Measurements from ENCODE around the gene SLC39A13. TPM values are rescaled to one million over a fixed set of nuclear protein-coding genes. Genes with fewer than 3 reads are reported as not detected.

Gene SLC39A13
- total RNA-seq, 3 donors from 2014 or later: 18.7 to 20.8 (median 19.5) TPM

DNA sequence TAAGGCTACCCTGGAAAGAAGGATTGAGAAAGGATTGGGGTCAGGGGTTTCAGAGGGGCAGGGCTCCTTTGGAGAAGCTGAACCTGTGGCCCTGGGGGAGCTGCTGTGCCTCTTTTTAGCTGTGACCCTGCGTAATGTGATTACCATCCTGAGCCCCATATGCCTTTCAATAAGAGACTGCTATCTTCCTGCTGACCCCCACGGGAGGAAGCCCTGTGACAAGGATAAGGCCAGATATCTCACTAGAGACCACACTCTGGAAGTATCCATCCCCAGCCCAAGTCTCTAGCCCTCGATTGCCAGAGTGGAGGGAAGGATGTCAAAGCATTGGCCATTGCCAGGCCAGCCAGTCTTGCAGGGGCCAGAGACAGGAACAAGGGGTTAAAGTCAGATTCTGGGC, 4.8 kb upstream of the SLC39A13 start:
- H3K4me1 Mint-ChIP-seq (ENCODE audit: low read depth): peaks cover 27% of the 10 kb centered on the region
- H3K4me3 Mint-ChIP-seq: no peak overlapping the region
- H3K36me3 Mint-ChIP-seq (ENCODE audit: insufficient read depth): no peaks in the 10 kb centered on the region
- no peak for ATAC-seq
- H3K27me3 Mint-ChIP-seq (ENCODE audit: low read depth): no peaks in the 10 kb centered on the region
- no peak for DNase-seq
- no peaks in the 10 kb centered on the region for H3K9me3 Mint-ChIP-seq

DNA sequence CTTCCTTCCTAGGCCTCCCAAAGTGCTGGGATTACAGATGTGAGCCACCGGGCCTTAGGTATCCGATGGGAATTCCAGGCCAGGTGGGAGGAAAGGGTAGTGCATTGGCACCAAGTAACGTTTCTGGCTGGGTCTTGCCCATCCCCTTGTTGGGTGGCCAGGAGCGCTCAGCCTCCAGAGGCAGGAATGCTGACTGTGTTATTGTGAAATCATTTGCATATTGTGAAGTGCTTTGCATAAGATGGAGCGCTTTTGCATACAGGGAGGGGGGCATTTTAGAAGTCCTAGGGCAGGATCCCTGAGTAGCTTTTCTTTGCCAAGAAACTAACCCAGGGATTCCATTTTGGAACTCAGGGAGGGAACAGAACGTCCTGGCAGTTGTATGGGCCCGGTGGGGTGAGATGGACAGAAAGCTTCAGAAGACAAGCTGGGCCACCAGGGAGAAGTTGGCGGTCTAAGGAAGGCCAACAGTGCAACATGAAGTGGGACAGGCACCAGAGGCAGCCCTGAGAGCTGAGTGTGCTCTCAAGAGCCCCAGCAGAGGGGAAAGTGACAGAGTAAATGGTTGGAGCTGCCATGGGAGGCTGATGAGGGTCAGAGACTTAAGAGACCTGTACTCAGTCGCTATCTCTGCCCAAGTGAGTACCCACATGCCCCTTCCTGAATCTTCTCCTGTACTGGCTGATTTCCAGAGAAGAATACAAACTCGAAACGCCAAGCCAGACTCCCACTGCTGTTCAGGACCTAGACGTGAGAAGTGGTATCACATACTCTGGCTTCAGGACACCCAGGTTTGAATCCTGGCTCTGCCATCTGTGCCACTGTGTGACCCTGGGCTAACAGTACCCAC, 1.3 kb upstream of the SLC39A13 start:
- H3K27me3 Mint-ChIP-seq (ENCODE audit: low read depth): no peaks in the 10 kb centered on the region
- ATAC-seq (no peak), DNase-seq (no peak)
- peak overlapping the region; percentile 88 for H3K4me3 Mint-ChIP-seq
- H3K9me3 Mint-ChIP-seq: no peaks in the 10 kb centered on the region
- no peaks in the 10 kb centered on the region for H3K36me3 Mint-ChIP-seq (ENCODE audit: insufficient read depth)
- peaks cover 19% of the 10 kb centered on the region for H3K4me1 Mint-ChIP-seq (ENCODE audit: low read depth)

DNA sequence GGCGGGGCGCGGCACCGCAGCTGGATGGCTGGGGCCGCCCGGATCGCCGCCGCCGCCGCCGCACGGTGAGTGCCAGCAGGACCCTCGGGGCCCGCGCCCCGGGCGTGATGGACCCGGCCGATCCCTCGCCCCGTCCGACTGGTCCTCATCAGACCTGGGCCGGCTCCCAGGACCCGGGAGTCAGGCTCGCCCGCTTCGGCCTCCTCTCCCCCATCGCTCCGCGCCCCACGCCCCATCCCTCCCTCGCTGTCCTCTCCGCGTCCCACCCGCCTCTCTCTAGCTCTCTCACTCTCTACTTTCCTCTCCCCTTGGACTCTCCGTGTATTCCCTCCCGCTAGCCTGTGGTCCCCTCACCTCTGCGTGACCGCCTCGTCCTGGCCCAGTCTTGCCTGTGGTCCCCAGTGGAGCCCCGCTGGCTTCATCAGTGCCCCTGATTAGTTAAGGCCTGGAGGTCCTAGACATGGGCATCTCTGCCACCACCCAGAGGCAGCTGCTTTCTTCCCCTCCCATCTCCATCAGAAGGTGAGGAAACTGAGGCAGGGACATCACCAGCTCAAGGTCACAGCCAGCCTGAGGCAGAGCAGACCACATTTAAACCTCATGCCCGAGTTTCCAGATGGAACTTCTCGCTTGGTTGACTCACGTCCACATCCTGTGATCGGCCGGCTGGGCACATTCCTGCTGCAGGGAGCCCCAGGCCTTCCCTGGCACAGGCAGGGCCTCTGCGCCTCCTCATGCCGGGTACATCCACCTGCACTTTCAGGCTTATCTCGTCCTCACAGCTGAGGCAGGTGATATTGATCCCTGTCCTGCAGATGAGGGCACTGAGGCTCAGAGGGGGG, 429 bp downstream of the SLC39A13 start:
- Mint-ChIP-seq H3K27me3 (ENCODE audit: low read depth) (no peaks in the 10 kb centered on the region), H3K4me3 (peak overlapping the region; percentile 91), H3K4me1 (ENCODE audit: low read depth) (peaks cover 19% of the 10 kb centered on the region), H3K36me3 (ENCODE audit: insufficient read depth) (peaks cover 2% of the 10 kb centered on the region), H3K9me3 (no peaks in the 10 kb centered on the region)
- DNase-seq: no peak
- no peak for ATAC-seq

DNA sequence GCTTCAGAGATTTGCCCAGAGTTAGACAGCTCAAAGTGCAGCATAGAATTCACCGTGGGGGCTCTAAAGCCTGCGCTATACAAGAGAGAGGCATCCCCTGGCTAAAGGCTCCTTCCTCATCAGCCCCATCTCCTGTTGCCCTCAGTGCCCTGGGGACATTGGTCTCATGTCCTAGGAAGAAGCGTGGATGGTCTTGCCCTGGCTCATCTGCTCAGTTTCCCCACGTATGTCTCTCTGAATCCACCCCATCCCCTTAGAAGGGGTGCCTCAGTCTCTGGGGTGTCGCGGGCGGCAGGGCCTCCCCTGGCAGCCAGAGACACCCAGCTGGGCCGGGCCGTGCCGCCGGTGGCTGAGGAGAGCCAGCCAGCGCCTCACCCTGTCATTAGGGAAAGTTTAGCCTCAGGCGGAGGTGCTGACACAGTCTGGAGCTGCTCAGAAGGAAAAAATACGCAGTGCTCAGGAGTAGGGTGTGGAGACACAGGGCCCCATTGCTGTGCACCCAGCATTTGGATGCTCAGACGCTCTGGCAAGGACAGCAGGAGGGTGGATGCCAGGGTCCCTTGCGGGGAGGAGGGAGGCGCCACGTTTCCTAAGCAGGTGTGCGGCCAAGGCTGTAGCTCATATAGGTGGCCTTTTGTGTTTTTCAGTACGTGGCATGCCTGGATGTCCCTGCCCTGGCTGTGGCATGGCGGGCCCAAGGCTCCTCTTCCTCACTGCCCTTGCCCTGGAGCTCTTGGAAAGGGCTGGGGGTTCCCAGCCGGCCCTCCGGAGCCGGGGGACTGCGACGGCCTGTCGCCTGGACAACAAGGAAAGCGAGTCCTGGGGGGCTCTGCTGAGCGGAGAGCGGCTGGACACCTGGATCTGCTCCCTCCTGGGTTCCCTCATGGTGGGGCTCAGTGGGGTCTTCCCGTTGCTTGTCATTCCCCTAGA, 1.3 kb downstream of the SLC39A13 start:
- Mint-ChIP-seq H3K27me3 (ENCODE audit: low read depth) (no peaks in the 10 kb centered on the region), H3K9me3 (no peaks in the 10 kb centered on the region), H3K4me1 (ENCODE audit: low read depth) (peaks cover 19% of the 10 kb centered on the region), H3K4me3 (peak overlapping the region; percentile 91), H3K36me3 (ENCODE audit: insufficient read depth) (peaks cover 6% of the 10 kb centered on the region)
- ATAC-seq (no peak), DNase-seq (no peak)

DNA sequence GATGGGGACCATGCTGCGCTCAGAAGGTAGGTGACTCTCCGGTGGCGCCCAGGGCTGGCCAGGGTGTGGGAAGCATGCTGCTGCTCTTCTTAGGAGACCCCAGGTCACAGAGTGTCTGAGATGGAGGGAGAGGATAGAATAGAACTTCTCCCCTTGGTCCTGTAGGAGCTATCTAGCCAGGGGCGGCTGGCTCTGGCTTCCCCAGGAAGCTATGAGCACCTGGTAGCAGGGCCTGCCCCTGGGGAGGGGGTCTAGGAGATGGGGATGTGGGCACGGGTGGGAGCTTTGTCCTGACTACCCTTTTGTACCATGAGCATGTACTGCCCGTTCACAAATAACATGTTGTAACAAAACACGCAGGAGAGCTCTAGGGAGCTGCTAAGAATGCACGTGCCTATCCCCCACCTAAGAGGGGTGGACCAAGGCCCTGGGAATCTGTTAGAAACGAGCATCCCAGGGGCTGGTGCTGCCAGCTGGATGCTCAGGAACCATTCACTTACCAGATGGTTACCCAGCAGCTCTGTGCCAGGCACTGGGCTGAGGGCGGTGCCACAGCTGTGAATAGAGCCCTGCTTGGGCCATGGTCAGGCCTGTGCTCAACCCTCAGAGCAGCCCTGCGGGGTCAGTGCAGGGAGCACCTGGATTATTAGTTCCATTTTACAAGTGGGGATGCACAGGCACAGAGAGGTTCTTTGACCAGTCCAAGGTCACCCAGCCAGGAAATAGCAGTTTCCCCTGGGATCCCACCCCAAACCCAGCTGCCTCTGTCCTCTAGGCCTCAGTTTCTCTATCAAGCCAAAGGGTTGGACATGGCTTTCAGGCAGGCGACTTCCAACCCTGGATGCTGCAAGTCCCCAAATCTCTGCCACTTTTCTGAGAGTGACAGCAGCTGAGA, 2.2 kb downstream of the SLC39A13 start:
- peaks cover 19% of the 10 kb centered on the region for H3K4me1 Mint-ChIP-seq (ENCODE audit: low read depth)
- H3K27me3 Mint-ChIP-seq (ENCODE audit: low read depth): no peaks in the 10 kb centered on the region
- ATAC-seq: no peak
- no peak for DNase-seq
- no peak overlapping the region for H3K4me3 Mint-ChIP-seq
- peaks cover 6% of the 10 kb centered on the region for H3K36me3 Mint-ChIP-seq (ENCODE audit: insufficient read depth)
- no peaks in the 10 kb centered on the region for H3K9me3 Mint-ChIP-seq

DNA sequence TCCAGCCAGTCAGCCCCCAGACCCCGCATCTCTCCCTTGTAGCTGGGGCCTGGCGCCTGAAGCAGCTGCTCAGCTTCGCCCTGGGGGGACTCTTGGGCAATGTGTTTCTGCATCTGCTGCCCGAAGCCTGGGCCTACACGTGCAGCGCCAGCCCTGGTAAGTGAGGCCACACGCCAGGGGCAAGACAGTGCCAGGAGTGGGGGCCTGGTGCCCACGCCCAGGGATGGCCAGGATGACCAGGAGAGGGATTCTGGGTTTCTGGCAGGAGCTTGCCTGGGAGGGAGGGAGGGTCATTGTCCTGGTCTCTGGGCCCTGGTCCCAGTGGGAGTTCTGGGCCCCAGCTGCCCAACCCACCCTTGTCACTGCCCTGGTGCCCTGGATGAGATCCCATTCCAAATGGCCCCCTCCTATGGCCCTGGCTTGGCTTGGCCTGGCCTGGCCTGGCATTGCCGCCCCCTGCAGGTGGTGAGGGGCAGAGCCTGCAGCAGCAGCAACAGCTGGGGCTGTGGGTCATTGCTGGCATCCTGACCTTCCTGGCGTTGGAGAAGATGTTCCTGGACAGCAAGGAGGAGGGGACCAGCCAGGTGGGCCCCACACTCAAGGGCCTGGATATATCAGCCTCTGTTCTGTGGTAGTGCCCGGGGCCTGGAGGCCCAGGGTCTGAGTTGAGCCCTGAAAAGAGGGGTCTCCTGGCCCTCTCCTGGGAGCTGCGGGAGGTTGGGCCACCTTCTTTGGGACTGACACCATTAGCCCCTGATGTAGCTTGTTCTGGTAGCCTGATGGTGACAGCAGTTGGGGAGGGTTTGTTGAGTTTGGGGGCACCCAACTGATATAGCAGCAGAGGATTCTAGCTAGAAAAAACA, 3.7 kb downstream of the SLC39A13 start:
- peaks cover 8% of the 10 kb centered on the region for H3K36me3 Mint-ChIP-seq (ENCODE audit: insufficient read depth)
- H3K4me3 Mint-ChIP-seq: no peak overlapping the region
- ATAC-seq: no peak
- peaks cover 15% of the 10 kb centered on the region for H3K4me1 Mint-ChIP-seq (ENCODE audit: low read depth)
- no peaks in the 10 kb centered on the region for H3K9me3 Mint-ChIP-seq
- no peaks in the 10 kb centered on the region for H3K27me3 Mint-ChIP-seq (ENCODE audit: low read depth)
- peak; percentile 48 for DNase-seq

DNA sequence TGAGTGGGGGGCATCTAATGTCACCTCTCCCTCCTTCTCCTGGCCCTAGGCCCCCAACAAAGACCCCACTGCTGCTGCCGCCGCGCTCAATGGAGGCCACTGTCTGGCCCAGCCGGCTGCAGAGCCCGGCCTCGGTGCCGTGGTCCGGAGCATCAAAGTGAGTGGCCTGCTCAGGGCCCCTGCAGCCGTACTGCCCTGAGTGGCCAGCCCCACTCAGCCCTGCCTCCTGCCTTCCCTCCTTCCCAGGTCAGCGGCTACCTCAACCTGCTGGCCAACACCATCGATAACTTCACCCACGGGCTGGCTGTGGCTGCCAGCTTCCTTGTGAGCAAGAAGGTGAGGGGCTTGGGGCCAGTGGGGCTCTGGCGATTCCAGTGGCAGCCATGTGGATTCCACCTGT, 5.0 kb downstream of the SLC39A13 start:
- Mint-ChIP-seq H3K36me3 (ENCODE audit: insufficient read depth) (peaks cover 13% of the 10 kb centered on the region), H3K4me3 (no peak overlapping the region), H3K9me3 (no peaks in the 10 kb centered on the region), H3K27me3 (ENCODE audit: low read depth) (no peaks in the 10 kb centered on the region), H3K4me1 (ENCODE audit: low read depth) (peaks cover 8% of the 10 kb centered on the region)
- DNase-seq (no peak), ATAC-seq (no peak)

DNA sequence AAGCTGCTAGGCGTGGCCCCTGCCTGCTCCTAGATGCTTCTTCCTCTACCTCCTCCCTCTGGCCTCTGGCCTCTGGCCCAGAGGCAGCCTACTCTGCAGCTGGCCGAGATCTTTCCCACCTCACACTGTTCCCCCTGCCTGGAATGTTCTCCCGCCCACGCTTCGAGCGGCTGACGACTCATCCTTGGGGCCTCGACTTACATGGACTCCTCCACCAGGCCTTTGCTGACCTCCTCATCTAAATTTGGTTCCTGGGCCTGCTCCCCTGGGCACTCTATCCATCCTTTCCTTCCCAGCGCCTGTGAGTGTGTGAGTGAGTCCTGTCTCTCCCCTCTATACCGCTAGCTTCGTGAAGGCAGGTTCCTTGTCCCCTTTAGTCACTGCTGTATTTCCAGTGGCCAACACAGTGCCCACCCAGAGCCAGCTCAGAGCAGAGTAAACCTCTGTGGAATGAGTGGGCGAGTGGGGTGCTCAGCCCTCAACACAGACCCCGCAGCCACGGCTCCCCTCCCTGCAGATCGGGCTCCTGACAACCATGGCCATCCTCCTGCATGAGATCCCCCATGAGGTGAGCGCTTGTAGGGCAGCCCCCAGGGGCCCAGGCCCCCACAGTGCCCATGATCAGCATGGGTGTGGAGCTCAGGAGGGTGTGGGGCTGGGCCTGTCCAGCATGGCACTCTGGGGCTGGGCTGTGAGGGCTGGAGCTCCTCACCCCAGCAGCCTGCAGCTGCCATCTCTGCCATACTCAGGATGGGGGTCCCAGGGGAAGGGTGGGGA, 5.7 kb downstream of the SLC39A13 start:
- no peaks in the 10 kb centered on the region for H3K27me3 Mint-ChIP-seq (ENCODE audit: low read depth)
- H3K4me3 Mint-ChIP-seq: no peak overlapping the region
- peaks cover 16% of the 10 kb centered on the region for H3K36me3 Mint-ChIP-seq (ENCODE audit: insufficient read depth)
- ATAC-seq (no peak), DNase-seq (no peak)
- H3K4me1 Mint-ChIP-seq (ENCODE audit: low read depth): peaks cover 6% of the 10 kb centered on the region
- H3K9me3 Mint-ChIP-seq: no peaks in the 10 kb centered on the region

DNA sequence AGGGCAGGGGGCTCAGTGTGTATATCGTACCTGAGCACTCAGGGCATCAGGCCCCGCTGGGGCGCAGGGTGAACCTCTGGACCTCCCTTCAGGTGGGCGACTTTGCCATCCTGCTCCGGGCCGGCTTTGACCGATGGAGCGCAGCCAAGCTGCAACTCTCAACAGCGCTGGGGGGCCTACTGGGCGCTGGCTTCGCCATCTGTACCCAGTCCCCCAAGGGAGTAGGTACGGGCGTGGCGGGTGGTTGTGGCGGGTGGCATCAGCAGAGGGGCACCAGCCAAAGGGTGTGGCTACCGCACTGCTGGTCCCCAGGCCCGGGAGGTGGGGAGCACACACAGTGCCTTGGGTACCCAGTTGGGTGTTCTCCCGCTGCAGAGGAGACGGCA, 6.3 kb downstream of the SLC39A13 start:
- Mint-ChIP-seq H3K9me3 (no peaks in the 10 kb centered on the region), H3K27me3 (ENCODE audit: low read depth) (no peaks in the 10 kb centered on the region), H3K36me3 (ENCODE audit: insufficient read depth) (peaks cover 20% of the 10 kb centered on the region), H3K4me1 (ENCODE audit: low read depth) (peaks cover 2% of the 10 kb centered on the region), H3K4me3 (no peak overlapping the region)
- no peak for DNase-seq
- ATAC-seq: no peak

DNA sequence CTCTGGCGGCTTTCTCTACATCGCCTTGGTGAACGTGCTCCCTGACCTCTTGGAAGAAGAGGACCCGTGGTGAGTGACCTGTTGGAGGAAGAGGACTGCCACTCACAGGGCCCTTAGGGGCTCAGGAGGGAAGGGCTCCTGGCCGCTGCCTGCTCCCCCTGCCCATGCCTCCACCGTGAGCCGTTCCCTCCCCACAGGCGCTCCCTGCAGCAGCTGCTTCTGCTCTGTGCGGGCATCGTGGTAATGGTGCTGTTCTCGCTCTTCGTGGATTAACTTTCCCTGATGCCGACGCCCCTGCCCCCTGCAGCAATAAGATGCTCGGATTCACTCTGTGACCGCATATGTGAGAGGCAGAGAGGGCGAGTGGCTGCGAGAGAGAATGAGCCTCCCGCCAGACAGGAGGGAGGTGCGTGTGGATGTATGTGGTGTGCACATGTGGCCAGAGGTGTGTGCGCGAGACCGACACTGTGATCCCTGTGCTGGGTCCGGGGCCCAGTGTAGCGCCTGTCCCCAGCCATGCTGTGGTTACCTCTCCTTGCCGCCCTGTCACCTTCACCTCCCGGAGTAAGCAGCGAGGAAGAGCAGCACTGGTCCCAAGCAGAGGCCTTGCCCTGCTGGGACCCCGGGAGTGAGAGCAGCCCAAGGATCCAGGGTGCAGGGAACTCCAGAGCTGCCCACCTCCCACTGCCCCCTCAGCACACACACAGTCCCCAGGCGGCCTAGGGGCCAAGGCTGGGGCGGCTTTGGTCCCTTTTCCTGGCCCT, 6.9 kb downstream of the SLC39A13 start:
- Mint-ChIP-seq H3K9me3 (no peaks in the 10 kb centered on the region), H3K4me1 (ENCODE audit: low read depth) (peaks cover 2% of the 10 kb centered on the region), H3K36me3 (ENCODE audit: insufficient read depth) (peaks cover 25% of the 10 kb centered on the region), H3K27me3 (ENCODE audit: low read depth) (no peaks in the 10 kb centered on the region), H3K4me3 (no peak overlapping the region)
- ATAC-seq (peak; percentile 6 to 9), DNase-seq (no peak)

DNA sequence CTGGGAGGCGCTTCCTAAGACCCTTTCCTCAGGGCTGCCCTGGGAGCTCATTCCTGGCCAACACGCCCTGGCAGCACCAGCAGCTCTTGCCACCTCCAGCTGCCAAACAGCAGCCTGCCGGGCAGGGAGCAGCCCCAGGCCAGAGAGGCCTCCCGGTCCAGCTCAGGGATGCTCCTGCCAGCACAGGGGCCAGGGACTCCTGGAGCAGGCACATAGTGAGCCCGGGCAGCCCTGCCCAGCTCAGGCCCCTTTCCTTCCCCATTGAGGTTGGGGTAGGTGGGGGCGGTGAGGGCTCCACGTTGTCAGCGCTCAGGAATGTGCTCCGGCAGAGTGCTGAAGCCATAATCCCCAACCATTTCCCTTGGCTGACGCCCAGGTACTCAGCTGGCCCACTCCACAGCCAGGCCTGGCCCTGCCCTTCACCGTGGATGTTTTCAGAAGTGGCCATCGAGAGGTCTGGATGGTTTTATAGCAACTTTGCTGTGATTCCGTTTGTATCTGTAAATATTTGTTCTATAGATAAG, 7.6 kb downstream of the SLC39A13 start:
- peak in 1 of 2 donors; percentile 4 for ATAC-seq
- H3K36me3 Mint-ChIP-seq (ENCODE audit: insufficient read depth): peaks cover 25% of the 10 kb centered on the region
- no peaks in the 10 kb centered on the region for H3K27me3 Mint-ChIP-seq (ENCODE audit: low read depth)
- H3K4me3 Mint-ChIP-seq: no peak overlapping the region
- H3K9me3 Mint-ChIP-seq: no peaks in the 10 kb centered on the region
- DNase-seq: no peak
- peaks cover 2% of the 10 kb centered on the region for H3K4me1 Mint-ChIP-seq (ENCODE audit: low read depth)

All from activated T-cell treated with anti-CD3 and anti-CD28 coated beads, Interleukin-2, amount 50 U/mL, for 4 hours (primary cell).